K562 (cell line): ENCODE data around the gene ERAL1. TPM values are rescaled to one million over a fixed set of nuclear protein-coding genes. Genes with fewer than 3 reads are reported as not detected.

ENCODE experiments used
- ARID3B ChIP-seq: fragments of 250-450 bp; sonication (Bioruptor Pico); IDR thresholded peaks from 2 replicates; pipeline ENCODE4 v1.4.0; 2020; ENCODE audit warnings: borderline replicate concordance
- CHD2 ChIP-seq: IDR thresholded peaks from 2 replicates; pipeline ENCODE4 v1.6.1; 2011; ENCODE audit warnings: low read depth, low read length
- CUX1 ChIP-seq: fragments of 200-800 bp; sonication (Bioruptor generic); IDR thresholded peaks from 2 replicates; pipeline ENCODE4 v1.6.1; 2016; ENCODE audit warnings: missing genetic modification characterization, missing compliant biosample characterization
- FOXJ3 ChIP-seq: sonication (generic); formaldehyde crosslinking; IDR thresholded peaks from 2 replicates; pipeline ENCODE4 v1.4.0; 2020; ENCODE audit warnings: mild to moderate bottlenecking, missing genetic modification reagents
- IRF9 ChIP-seq: fragments of 450-650 bp; IDR thresholded peaks from 2 replicates; pipeline ENCODE4 v1.6.1; 2016; ENCODE audit warnings: missing biosample characterization, missing genetic modification characterization
- JUN ChIP-seq, 2 experiments: sonication (generic) in 1 of 2; formaldehyde crosslinking in 1 of 2; IDR thresholded peaks; 2 replicates each; pipeline versions ENCODE4 v1.6.1 to v1.8.0; 2012 to 2022; ENCODE audit warnings: borderline replicate concordance in 2 of 2, mild to moderate bottlenecking in 2 of 2, improper control_type of control experiment in 1 of 2, low read depth in 1 of 2, low read length in 1 of 2, missing genetic modification reagents in 1 of 2
- NFXL1 ChIP-seq: fragments of 450-650 bp; formaldehyde crosslinking; IDR thresholded peaks from 2 replicates; pipeline ENCODE4 v1.4.0; 2021; ENCODE audit warnings: mild to moderate bottlenecking
- NR4A1 ChIP-seq, 2 experiments: fragments of 250-450 bp in 1 of 2; fragments of 450-650 bp in 1 of 2; sonication (Bioruptor Pico) in 1 of 2; IDR thresholded peaks; 2 replicates each; pipeline versions ENCODE4 v1.4.0 to v1.6.1; 2016 to 2020; ENCODE audit warnings: mild to moderate bottlenecking in 2 of 2, missing compliant biosample characterization in 1 of 2, missing genetic modification characterization in 1 of 2, moderate library complexity in 1 of 2
- PKNOX1 ChIP-seq: fragments of 450-650 bp; IDR thresholded peaks from 2 replicates; pipeline ENCODE4 v1.6.1; 2016
- TCF7 ChIP-seq: sonication (generic); IDR thresholded peaks from 2 replicates; pipeline ENCODE4 v1.6.1; 2016; ENCODE audit warnings: antibody characterized with exemption, borderline replicate concordance
- TSC22D4 ChIP-seq: fragments of 450-650 bp; IDR thresholded peaks from 2 replicates; pipeline ENCODE4 v1.6.1; 2016; ENCODE audit warnings: missing genetic modification characterization, missing biosample characterization, control low read depth
- ZNF224 ChIP-seq: sonication (generic); formaldehyde crosslinking; IDR thresholded peaks from 2 replicates; pipeline ENCODE4 v1.8.0; 2022; ENCODE audit warnings: mild to moderate bottlenecking, missing genetic modification reagents
- ZNF398 ChIP-seq: fragments of 250-450 bp; sonication (Bioruptor Pico); IDR thresholded peaks from 2 replicates; pipeline ENCODE4 v1.8.0; 2021; ENCODE audit warnings: moderate library complexity, mild to moderate bottlenecking, inconsistent platforms
- ZNF511 ChIP-seq: sonication (generic); formaldehyde crosslinking; IDR thresholded peaks from 2 replicates; pipeline ENCODE4 v1.8.0; 2022; ENCODE audit warnings: mild to moderate bottlenecking, missing genetic modification reagents
- polyA plus RNA-seq, 8 experiments: library from polyadenylated mRNA; depleted of rRNA in 4 of 8; stranded (reverse) in 5 of 8; unstranded in 3 of 8; fragments of >200 nt; fragmentation: Nextera tagmentation in 2 of 8; fragmentation: Illumina TruSeq in 1 of 8; extraction: Ambion mirVana in 2 of 8; extraction: Trizol in 1 of 8; gene quantifications; 2 replicates each; pipeline versions ENCODE4 v1.2.1 to v1.2.3, GENCODE V29; 2011 to 2014; ENCODE audit warnings: inconsistent platforms in 1 of 8, missing spikeins in 1 of 8
- total RNA-seq, 7 experiments: library from RNA; depleted of rRNA in 6 of 7; stranded (reverse); fragments of >200 nt in 6 of 7; fragmentation: Illumina TruSeq in 2 of 7; extraction: Trizol in 2 of 7; gene quantifications; 2 replicates each; pipeline versions ENCODE4 v1.2.1 to v1.2.3, GENCODE V29; 2011 to 2021; ENCODE audit warnings: low replicate concordance in 1 of 7

ERAL1 gene
- total and polyA plus RNA-seq, 9 of the 15 experiments (the other 6 are each of a cell fraction or from before 2014, with no cell fraction given), result 37.5 to 351 (median 106) TPM

- TF ChIP-seq NFXL1 (no peak), TSC22D4 (tag) (no peak), PKNOX1 (no peak), ZNF398 (no peak), TCF7 (no peak; the same call in 1 of the 2 replicates), ARID3B (CRISPR knock-in tag) (no peak), ZNF511 (CRISPR knock-in tag) (no peak; the same call in 1 of the 2 replicates), ZNF224 (CRISPR knock-in tag) (peak; percentile 82; the same call in 1 of the 2 replicates), IRF9 (tag) (no peak), JUN (IDR thresholded peaks at IDR 0.05; ENCODE audit: borderline replicate concordance, low read depth, low read length) (peak; percentile 89), JUN (CRISPR knock-in tag; IDR thresholded peaks at IDR 0.05; ENCODE audit: borderline replicate concordance) (no peak; the same call in 1 of the 2 replicates), NR4A1 (CRISPR knock-in tag; IDR thresholded peaks at IDR 0.05) (no peak; the same call in 1 of the 2 replicates), NR4A1 (tag; IDR thresholded peaks at IDR 0.05) (peak; percentile 65; the same call in 1 of the 2 replicates), CUX1 (CRISPR knock-in tag) (no peak), FOXJ3 (CRISPR knock-in tag) (no peak), CHD2 (no peak)
Measured at GRCh38 chr17:28902819-28903545, 48.2 kb downstream of the ERAL1 start, which contains the start of gene DHRS13 (continued).
